ENCODE results near the gene CNTN6. TPM values are rescaled to one million over a fixed set of nuclear protein-coding genes. Genes with fewer than 3 reads are reported as not detected.

CNTN6 gene
- under 1 TPM in 1 of 2 donors, not detected in 1; 0.05 TPM for total RNA-seq
- polyA plus RNA-seq, result under 1 TPM in 1 of 2 donors, not detected in 1; 0.01 TPM

DNA sequence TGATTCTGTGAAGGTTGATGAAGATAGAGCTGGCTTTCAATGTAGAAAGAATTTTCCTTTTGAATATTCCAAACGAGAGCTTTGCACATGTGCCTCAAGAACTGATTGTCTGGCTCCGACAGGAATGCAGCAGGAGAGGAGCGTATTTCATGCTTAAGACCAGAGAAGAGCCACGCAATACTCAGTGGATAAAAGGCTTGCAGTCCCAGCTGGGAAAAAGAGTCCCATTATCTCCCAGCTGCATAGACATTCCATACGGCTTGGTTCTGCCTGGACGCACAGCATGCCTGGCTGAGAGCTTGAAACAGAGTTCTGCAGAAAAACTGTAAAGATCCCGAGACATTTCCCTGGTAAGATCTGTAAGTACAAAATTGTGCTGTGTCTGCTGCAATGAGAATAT, at the start of gene CNTN6:
CNTN6 (plus strand) TSS at position 254 of the 400 bp plus-strand sequence. CDS start 54,985 bp downstream, outside the sequence.
- DNase-seq (ENCODE audit: low spot score), result no peak
- H3K9me3 ChIP-seq (ENCODE audit: control insufficient read depth in 4 of 4, low read length in 3 of 4), result no peaks in the 10 kb centered on the region
- no peaks in the 10 kb centered on the region for H3K27me3 ChIP-seq (ENCODE audit: control insufficient read depth in 4 of 4, insufficient read depth in 4 of 4, low read length in 3 of 4)
- TF ChIP-seq SP1 (IDR thresholded peaks at IDR 0.05) (no peak), MAX (IDR thresholded peaks at IDR 0.05) (no peak), NR2F2 (IDR thresholded peaks at IDR 0.05) (no peak), RAD21 (IDR thresholded peaks at IDR 0.05) (no peak), EGR1 (IDR thresholded peaks at IDR 0.05; ENCODE audit: low read depth in 2 of 2) (no peak), CTCF (IDR thresholded peaks at IDR 0.05; ENCODE audit: low read depth, low read length, missing input control) (no peak), JUND (IDR thresholded peaks at IDR 0.05) (no peak), FOXA2 (IDR thresholded peaks at IDR 0.05) (no peak), GABPA (IDR thresholded peaks at IDR 0.05 in 1 of 2, conservative IDR thresholded peaks at IDR 0.05 in 1 of 2) (no peak), YY1 (IDR thresholded peaks at IDR 0.05) (no peak), RXRA (IDR thresholded peaks at IDR 0.05) (no peak)
- TF ChIP-seq, protein P1, sequence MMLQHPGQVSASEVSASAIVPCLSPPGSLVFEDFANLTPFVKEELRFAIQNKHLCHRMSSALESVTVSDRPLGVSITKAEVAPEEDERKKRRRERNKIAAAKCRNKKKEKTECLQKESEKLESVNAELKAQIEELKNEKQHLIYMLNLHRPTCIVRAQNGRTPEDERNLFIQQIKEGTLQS (IDR thresholded peaks at IDR 0.05), result no peak
- TF ChIP-seq, protein P2, sequence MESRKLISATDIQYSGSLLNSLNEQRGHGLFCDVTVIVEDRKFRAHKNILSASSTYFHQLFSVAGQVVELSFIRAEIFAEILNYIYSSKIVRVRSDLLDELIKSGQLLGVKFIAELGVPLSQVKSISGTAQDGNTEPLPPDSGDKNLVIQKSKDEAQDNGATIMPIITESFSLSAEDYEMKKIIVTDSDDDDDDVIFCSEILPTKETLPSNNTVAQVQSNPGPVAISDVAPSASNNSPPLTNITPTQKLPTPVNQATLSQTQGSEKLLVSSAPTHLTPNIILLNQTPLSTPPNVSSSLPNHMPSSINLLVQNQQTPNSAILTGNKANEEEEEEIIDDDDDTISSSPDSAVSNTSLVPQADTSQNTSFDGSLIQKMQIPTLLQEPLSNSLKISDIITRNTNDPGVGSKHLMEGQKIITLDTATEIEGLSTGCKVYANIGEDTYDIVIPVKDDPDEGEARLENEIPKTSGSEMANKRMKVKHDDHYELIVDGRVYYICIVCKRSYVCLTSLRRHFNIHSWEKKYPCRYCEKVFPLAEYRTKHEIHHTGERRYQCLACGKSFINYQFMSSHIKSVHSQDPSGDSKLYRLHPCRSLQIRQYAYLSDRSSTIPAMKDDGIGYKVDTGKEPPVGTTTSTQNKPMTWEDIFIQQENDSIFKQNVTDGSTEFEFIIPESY (IDR thresholded peaks at IDR 0.05), result no peak
- H3K36me3 ChIP-seq (ENCODE audit: control insufficient read depth in 4 of 4, insufficient read depth in 3 of 4, low read depth in 1 of 4, low read length in 3 of 4), result no peaks in the 10 kb centered on the region
- H3K4me3 ChIP-seq (ENCODE audit: low read depth in 1 of 3, low read length in 3 of 3), result no peak within 1 kb of the TSS
- no peak within 1 kb of the TSS for H3K9ac ChIP-seq (ENCODE audit: low read depth in 1 of 2, low read length in 2 of 2)
- H3K4me1 ChIP-seq (ENCODE audit: control insufficient read depth in 4 of 4, insufficient read depth in 4 of 4, low read length in 3 of 4), result no peaks in the 10 kb centered on the region
- WGBS, result 47% methylated on average over 7 of the region's 7 CpGs
- H3K27ac ChIP-seq (ENCODE audit: low read depth in 1 of 2, low read length in 2 of 2), result no peak within 1 kb of the TSS

DNA sequence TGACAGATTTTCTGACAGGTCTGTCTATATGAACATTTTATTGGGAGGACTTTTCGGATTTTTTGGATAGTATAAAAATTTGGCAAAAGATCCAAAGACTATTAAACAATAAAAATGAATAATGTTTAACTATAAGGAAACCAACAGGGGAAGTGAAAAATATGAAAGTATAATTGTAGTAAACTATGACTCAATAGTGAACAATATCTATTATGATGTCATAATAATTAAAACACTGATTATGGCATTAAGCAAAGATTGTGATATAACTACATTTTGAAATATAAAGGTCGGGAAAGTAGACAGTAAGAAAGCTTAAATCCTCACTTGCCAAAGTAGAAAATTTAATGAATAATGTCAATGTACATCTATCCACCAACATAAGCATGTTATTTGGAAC, 44.3 kb upstream of the CNTN6 start:
- DNase-seq (ENCODE audit: low spot score), result no peak
- H3K9ac ChIP-seq (ENCODE audit: low read depth in 1 of 2, low read length in 2 of 2), result no peak overlapping the region
- no peak overlapping the region for H3K4me3 ChIP-seq (ENCODE audit: low read depth in 1 of 3, low read length in 3 of 3)
- no peaks in the 10 kb centered on the region for H3K4me1 ChIP-seq (ENCODE audit: control insufficient read depth in 4 of 4, insufficient read depth in 4 of 4, low read length in 3 of 4)
- TF ChIP-seq HNF4A (conservative IDR thresholded peaks at IDR 0.05), result no peak
- TF ChIP-seq EGR1 (IDR thresholded peaks at IDR 0.05; ENCODE audit: low read depth in 2 of 2), result no peak
- TF ChIP-seq JUND (IDR thresholded peaks at IDR 0.05), result no peak
- TF ChIP-seq GABPA (IDR thresholded peaks at IDR 0.05 in 1 of 2, conservative IDR thresholded peaks at IDR 0.05 in 1 of 2), result no peak
- TF ChIP-seq, protein P3, sequence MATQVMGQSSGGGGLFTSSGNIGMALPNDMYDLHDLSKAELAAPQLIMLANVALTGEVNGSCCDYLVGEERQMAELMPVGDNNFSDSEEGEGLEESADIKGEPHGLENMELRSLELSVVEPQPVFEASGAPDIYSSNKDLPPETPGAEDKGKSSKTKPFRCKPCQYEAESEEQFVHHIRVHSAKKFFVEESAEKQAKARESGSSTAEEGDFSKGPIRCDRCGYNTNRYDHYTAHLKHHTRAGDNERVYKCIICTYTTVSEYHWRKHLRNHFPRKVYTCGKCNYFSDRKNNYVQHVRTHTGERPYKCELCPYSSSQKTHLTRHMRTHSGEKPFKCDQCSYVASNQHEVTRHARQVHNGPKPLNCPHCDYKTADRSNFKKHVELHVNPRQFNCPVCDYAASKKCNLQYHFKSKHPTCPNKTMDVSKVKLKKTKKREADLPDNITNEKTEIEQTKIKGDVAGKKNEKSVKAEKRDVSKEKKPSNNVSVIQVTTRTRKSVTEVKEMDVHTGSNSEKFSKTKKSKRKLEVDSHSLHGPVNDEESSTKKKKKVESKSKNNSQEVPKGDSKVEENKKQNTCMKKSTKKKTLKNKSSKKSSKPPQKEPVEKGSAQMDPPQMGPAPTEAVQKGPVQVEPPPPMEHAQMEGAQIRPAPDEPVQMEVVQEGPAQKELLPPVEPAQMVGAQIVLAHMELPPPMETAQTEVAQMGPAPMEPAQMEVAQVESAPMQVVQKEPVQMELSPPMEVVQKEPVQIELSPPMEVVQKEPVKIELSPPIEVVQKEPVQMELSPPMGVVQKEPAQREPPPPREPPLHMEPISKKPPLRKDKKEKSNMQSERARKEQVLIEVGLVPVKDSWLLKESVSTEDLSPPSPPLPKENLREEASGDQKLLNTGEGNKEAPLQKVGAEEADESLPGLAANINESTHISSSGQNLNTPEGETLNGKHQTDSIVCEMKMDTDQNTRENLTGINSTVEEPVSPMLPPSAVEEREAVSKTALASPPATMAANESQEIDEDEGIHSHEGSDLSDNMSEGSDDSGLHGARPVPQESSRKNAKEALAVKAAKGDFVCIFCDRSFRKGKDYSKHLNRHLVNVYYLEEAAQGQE (IDR thresholded peaks at IDR 0.05), result no peak
- TF ChIP-seq MAX (IDR thresholded peaks at IDR 0.05), result no peak
- no peak for TF ChIP-seq HNF4G (IDR thresholded peaks at IDR 0.05)
- no peak for TF ChIP-seq CTCF (IDR thresholded peaks at IDR 0.05; ENCODE audit: low read depth, low read length, missing input control)
- TF ChIP-seq, protein P1 (IDR thresholded peaks at IDR 0.05), result no peak
- no peak for TF ChIP-seq SP1 (IDR thresholded peaks at IDR 0.05)
- TF ChIP-seq RAD21 (IDR thresholded peaks at IDR 0.05), result no peak
- H3K36me3 ChIP-seq (ENCODE audit: control insufficient read depth in 4 of 4, insufficient read depth in 3 of 4, low read depth in 1 of 4, low read length in 3 of 4), result no peaks in the 10 kb centered on the region
- H3K9me3 ChIP-seq (ENCODE audit: control insufficient read depth in 4 of 4, low read length in 3 of 4), result peaks cover 0 to 10% (median 0%) of the 10 kb centered on the region in 4 donors
- 50% methylated on average over 2 of the region's 2 CpGs for WGBS
- no peak overlapping the region for H3K27ac ChIP-seq (ENCODE audit: low read depth in 1 of 2, low read length in 2 of 2)
- H3K27me3 ChIP-seq (ENCODE audit: control insufficient read depth in 4 of 4, insufficient read depth in 4 of 4, low read length in 3 of 4), result no peaks in the 10 kb centered on the region

All from liver (tissue), 9 donors.